ENCODE data around the gene IMMP2L.

IMMP2L gene

GRCh38 chr7:110835218-110835617 is 727.1 kb downstream of the IMMP2L start:
- no peak for TF ChIP-seq CTCF (IDR thresholded peaks at IDR 0.05; ENCODE audit: low read depth, low read length)
- no peak for DNase-seq (ENCODE audit: low read depth, low spot score)
- in situ Hi-C loops (cut with HindIII; ENCODE audit: low sequenced_read_pairs): no loop called here

GRCh38 chr7:110831419-110831818 is 730.9 kb downstream of the IMMP2L start:
- DNase-seq (ENCODE audit: low read depth, low spot score): no peak
- no peak for TF ChIP-seq CTCF (IDR thresholded peaks at IDR 0.05; ENCODE audit: low read depth, low read length)
- in situ Hi-C loops (cut with HindIII; ENCODE audit: low sequenced_read_pairs): no loop called here
- H3K4me3 ChIP-seq (ENCODE audit: low read depth, low read length): no peak overlapping the region

More at GRCh38 chr7:110835218-110835617, 727.1 kb downstream of the IMMP2L start:
- H3K4me3 ChIP-seq (ENCODE audit: low read depth, low read length): no peak overlapping the region

- DNase-seq (ENCODE audit: low read depth, low spot score): no peak
- in situ Hi-C loops (cut with HindIII; ENCODE audit: low sequenced_read_pairs): no loop called here
- no peak overlapping the region for H3K4me3 ChIP-seq (ENCODE audit: low read depth, low read length)
- TF ChIP-seq CTCF (IDR thresholded peaks at IDR 0.05; ENCODE audit: low read depth, low read length): no peak
Observed at GRCh38 chr7:110830778-110831177, 731.5 kb downstream of the IMMP2L start.

GRCh38 chr7:110827936-110828335 is 734.4 kb downstream of the IMMP2L start:
- in situ Hi-C loops (cut with HindIII; ENCODE audit: low sequenced_read_pairs): no loop called here
- no peak overlapping the region for H3K4me3 ChIP-seq (ENCODE audit: low read depth, low read length)
- no peak for TF ChIP-seq CTCF (IDR thresholded peaks at IDR 0.05; ENCODE audit: low read depth, low read length)
- no peak for DNase-seq (ENCODE audit: low read depth, low spot score)

- DNase-seq (ENCODE audit: low read depth, low spot score): no peak
- no peak for TF ChIP-seq CTCF (IDR thresholded peaks at IDR 0.05; ENCODE audit: low read depth, low read length)
- H3K4me3 ChIP-seq (ENCODE audit: low read depth, low read length): no peak overlapping the region
- in situ Hi-C loops (cut with HindIII; ENCODE audit: low sequenced_read_pairs): no loop called here
Observed at GRCh38 chr7:110827287-110827855, 734.9 kb downstream of the IMMP2L start.

- no peak for TF ChIP-seq CTCF (IDR thresholded peaks at IDR 0.05; ENCODE audit: low read depth, low read length)
- in situ Hi-C loops (cut with HindIII; ENCODE audit: low sequenced_read_pairs): no loop called here
- H3K4me3 ChIP-seq (ENCODE audit: low read depth, low read length): no peak overlapping the region
- no peak for DNase-seq (ENCODE audit: low read depth, low spot score)
Observed at GRCh38 chr7:110813986-110814385, 748.3 kb downstream of the IMMP2L start.

GRCh38 chr7:110809832-110810231 is 752.5 kb downstream of the IMMP2L start:
- in situ Hi-C loops (cut with HindIII; ENCODE audit: low sequenced_read_pairs): no loop called here
- TF ChIP-seq CTCF (IDR thresholded peaks at IDR 0.05; ENCODE audit: low read depth, low read length): no peak
- DNase-seq (ENCODE audit: low read depth, low spot score): no peak
- no peak overlapping the region for H3K4me3 ChIP-seq (ENCODE audit: low read depth, low read length)
